ENCODE data around the gene RILPL2. TPM values are rescaled to one million over a fixed set of nuclear protein-coding genes. Genes with fewer than 3 reads are reported as not detected.
"Not testable (repeated sequence)": the region's sequence is repeated elsewhere in the genome, so short reads cannot be mapped to it uniquely, and the experiment has no call there.

RILPL2 gene
- polyA plus RNA-seq, 3 donors: 5.6 to 6.0 (median 5.7) TPM

- not testable (repeated sequence) for DNase-seq (ENCODE audit: low read depth in 3 of 3, low spot score in 2 of 3)
Measured at GRCh38 chr12:123385536-123385935, 50.9 kb downstream of the RILPL2 start.

GRCh38 chr12:123384994-123385376, 51.5 kb downstream of the RILPL2 start:
- DNase-seq (ENCODE audit: low read depth in 3 of 3, low spot score in 2 of 3): no peak

GRCh38 chr12:123384318-123384993, 52.0 kb downstream of the RILPL2 start:
- DNase-seq (ENCODE audit: low read depth in 3 of 3, low spot score in 2 of 3): no peak

GRCh38 chr12:123382684-123383083, 53.8 kb downstream of the RILPL2 start:
- no peak for DNase-seq (ENCODE audit: low read depth in 3 of 3, low spot score in 2 of 3)

GRCh38 chr12:123379391-123379790, 57.1 kb downstream of the RILPL2 start:
- no peak for DNase-seq (ENCODE audit: low read depth in 3 of 3, low spot score in 2 of 3)

GRCh38 chr12:123372415-123372814, 64.1 kb downstream of the RILPL2 start:
- DNase-seq (ENCODE audit: low read depth in 3 of 3, low spot score in 2 of 3): not testable (repeated sequence)

GRCh38 chr12:123371667-123372368, 64.7 kb downstream of the RILPL2 start:
- DNase-seq (ENCODE audit: low read depth in 3 of 3, low spot score in 2 of 3): not testable (repeated sequence)

- no peak for DNase-seq (ENCODE audit: low read depth in 3 of 3, low spot score in 2 of 3)
Measured at GRCh38 chr12:123369229-123369628, 67.3 kb downstream of the RILPL2 start.

- not testable (repeated sequence) for DNase-seq (ENCODE audit: low read depth in 3 of 3, low spot score in 2 of 3)
Measured at GRCh38 chr12:123368431-123368830, 68.1 kb downstream of the RILPL2 start.

- no peak for DNase-seq (ENCODE audit: low read depth in 3 of 3, low spot score in 2 of 3)
Measured at GRCh38 chr12:123367511-123367910, 69.0 kb downstream of the RILPL2 start.

Other genes starting within 250 kb of the RILPL2 start
- 10 to 100 TPM; 27.3 to 30.5 (median 30.3) TPM for gene MPHOSPH9, start 203.5 kb downstream of the RILPL2 start, polyA plus RNA-seq (ENCODE audit: insufficient read length in 3 of 3)
- 10 to 100 TPM; 21.9 to 25.1 (median 22.0) TPM for gene MTRFR, start 203.2 kb downstream of the RILPL2 start, polyA plus RNA-seq (ENCODE audit: insufficient read length in 3 of 3)
- 100 to 1,000 TPM; 182 to 206 (median 199) TPM for gene CDK2AP1, start 164.8 kb downstream of the RILPL2 start, polyA plus RNA-seq (ENCODE audit: insufficient read length in 3 of 3)
- 10 to 100 TPM; 31.5 to 32.2 (median 31.9) TPM for gene SBNO1, start 71.8 kb downstream of the RILPL2 start, polyA plus RNA-seq (ENCODE audit: insufficient read length in 3 of 3)
- gene KMT5A, start 52.6 kb downstream of the RILPL2 start, polyA plus RNA-seq (ENCODE audit: insufficient read length in 3 of 3): 10 to 100 TPM; 47.6 to 48.3 (median 47.9) TPM
- 10 to 100 TPM; 39.1 to 42.7 (median 40.4) TPM for gene SNRNP35, start 21.5 kb upstream of the RILPL2 start, polyA plus RNA-seq (ENCODE audit: insufficient read length in 3 of 3)
- gene RILPL1, start 97.0 kb upstream of the RILPL2 start, polyA plus RNA-seq (ENCODE audit: insufficient read length in 3 of 3): 10 to 100 TPM; 15.5 to 17.9 (median 16.1) TPM
- 100 to 1,000 TPM; 230 to 233 (median 232) TPM for gene TMED2, start 147.9 kb upstream of the RILPL2 start, polyA plus RNA-seq (ENCODE audit: insufficient read length in 3 of 3)
- gene DDX55, start 165.4 kb upstream of the RILPL2 start, polyA plus RNA-seq (ENCODE audit: insufficient read length in 3 of 3): 10 to 100 TPM; 21.7 to 26.6 (median 23.2) TPM
- gene EIF2B1, start 197.0 kb upstream of the RILPL2 start, polyA plus RNA-seq (ENCODE audit: insufficient read length in 3 of 3): 10 to 100 TPM; 58.6 to 62.2 (median 60.1) TPM
- gene GTF2H3, start 197.1 kb upstream of the RILPL2 start, polyA plus RNA-seq (ENCODE audit: insufficient read length in 3 of 3): 10 to 100 TPM; 35.0 to 37.5 (median 36.4) TPM
- gene TCTN2, start 234.4 kb upstream of the RILPL2 start, polyA plus RNA-seq (ENCODE audit: insufficient read length in 3 of 3): 10 to 100 TPM; 25.8 to 28.9 (median 28.4) TPM

Data from right renal cortex interstitium (tissue), 3 donors.